Subcutaneous abdominal adipose tissue (tissue), 5 donors: Measurements from ENCODE around the gene ARHGAP27.
"Not testable (repeated sequence)": the region's sequence is repeated elsewhere in the genome, so short reads cannot be mapped to it uniquely, and the experiment has no call there.

Experiments
- H3K27ac ChIP-seq: one replicate; pipeline ENCODE4 v1.7.0; 2013; ENCODE audit warnings: low read depth, mild to moderate bottlenecking, inconsistent platforms, low read length, moderate library complexity
- H3K27me3 ChIP-seq, 5 donors: one replicate each; pipeline ENCODE4 v1.7.0; 2013; ENCODE audit warnings: low read length in 5 of 5, inconsistent platforms in 1 of 5; ENCODE audit not compliant: control insufficient read depth in 5 of 5, insufficient read depth in 4 of 5
- H3K36me3 ChIP-seq, 5 donors: one replicate each; pipeline ENCODE4 v1.7.0; 2013; ENCODE audit warnings: low read length in 5 of 5; ENCODE audit not compliant: control insufficient read depth in 5 of 5, insufficient read depth in 5 of 5
- H3K4me1 ChIP-seq, 5 donors: one replicate each; pipeline ENCODE4 v1.7.0; 2013; ENCODE audit warnings: low read length in 5 of 5, mild to moderate bottlenecking in 3 of 5, moderate library complexity in 1 of 5; ENCODE audit not compliant: control insufficient read depth in 5 of 5, insufficient read depth in 5 of 5
- H3K4me3 ChIP-seq, 5 donors: one replicate each; pipeline ENCODE4 v1.7.0; 2013; ENCODE audit warnings: low read length in 5 of 5, low read depth in 1 of 5
- H3K9ac ChIP-seq, 5 donors: one replicate each; pipeline ENCODE4 v1.7.0; 2013; ENCODE audit warnings: low read length in 5 of 5, mild to moderate bottlenecking in 4 of 5, moderate library complexity in 3 of 5
- H3K9me3 ChIP-seq, 5 donors: one replicate each; pipeline ENCODE4 v1.7.0; 2013; ENCODE audit warnings: low read length in 5 of 5; ENCODE audit not compliant: control insufficient read depth in 5 of 5
- donor health status: healthy.
- donor health status: healthy.
- donor health status: healthy.
- donor health status: healthy.
- donor health status: healthy.

The ARHGAP27 gene

GRCh38 chr17:45453731-45454130 lies 21.1 kb upstream of the ARHGAP27 start:
- not testable (repeated sequence) for H3K27me3 ChIP-seq, H3K9ac ChIP-seq, H3K9me3 ChIP-seq, H3K4me1 ChIP-seq, H3K4me3 ChIP-seq, H3K27ac ChIP-seq
- H3K36me3 ChIP-seq, result peaks cover 0 to 59% (median 19%) of the 10 kb centered on the region in 5 donors

DNA sequence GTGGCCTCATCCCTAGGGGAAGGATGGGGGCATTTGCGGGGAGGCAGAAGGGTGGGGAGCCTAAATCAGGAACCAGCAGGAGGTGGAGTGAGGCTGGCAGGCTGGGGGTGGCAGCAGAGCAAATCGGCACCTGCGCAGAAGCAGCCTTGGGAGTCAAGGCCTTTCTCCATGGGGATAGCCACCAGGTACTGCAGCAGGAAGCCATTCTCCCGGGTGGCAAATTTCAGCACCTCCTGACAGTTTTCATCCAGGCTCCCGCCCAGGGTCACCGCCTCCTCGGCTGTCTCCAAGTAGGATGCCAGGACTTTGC lies 20.5 kb upstream of the ARHGAP27 start:
- H3K4me3 ChIP-seq, H3K27me3 ChIP-seq, H3K4me1 ChIP-seq, H3K9me3 ChIP-seq, H3K27ac ChIP-seq, H3K9ac ChIP-seq: not testable (repeated sequence)
- H3K36me3 ChIP-seq, result peaks cover 0 to 60% (median 19%) of the 10 kb centered on the region in 5 donors

DNA sequence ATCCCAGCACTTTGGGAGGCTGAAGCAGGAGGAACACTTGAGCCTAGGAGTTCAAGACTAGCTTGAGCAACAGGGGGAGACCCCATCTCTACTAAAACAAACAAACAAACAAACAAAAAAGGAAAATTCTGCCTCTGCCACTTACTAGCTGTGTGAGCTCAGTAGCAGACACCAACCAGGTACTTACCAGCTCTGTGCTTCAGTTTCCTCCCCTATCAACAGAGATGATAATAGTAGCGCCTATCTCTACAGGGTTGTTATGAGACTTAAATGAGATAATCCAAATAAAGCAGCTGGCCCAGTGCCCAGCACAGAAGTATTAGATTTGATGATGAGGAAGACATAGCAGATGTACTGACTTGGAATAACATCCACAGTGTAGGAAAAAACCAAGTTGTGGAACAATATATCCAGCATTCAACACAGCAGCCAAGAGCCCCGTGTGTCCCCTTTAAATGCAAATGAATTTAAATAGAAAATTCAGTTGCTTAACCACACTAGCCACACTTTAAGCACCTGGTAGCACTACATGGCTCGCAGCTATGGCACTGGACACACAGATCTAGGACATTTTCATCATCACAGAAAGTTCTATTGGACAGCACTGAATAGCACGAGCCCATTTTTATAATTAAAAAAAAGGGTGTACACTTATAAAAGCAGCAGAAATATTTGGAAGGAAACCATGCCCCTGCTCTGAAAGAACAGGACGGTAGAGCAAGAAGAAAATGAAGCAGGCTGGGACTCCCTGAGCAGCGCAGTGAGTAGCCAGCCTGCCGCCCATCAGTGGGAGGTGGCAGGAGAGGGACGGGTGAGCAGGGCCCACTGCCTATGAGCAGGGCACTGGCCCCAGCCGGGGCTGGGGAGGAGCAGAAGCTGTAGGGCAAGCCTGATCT lies 19.9 kb upstream of the ARHGAP27 start:
- H3K9ac ChIP-seq, H3K4me1 ChIP-seq, H3K4me3 ChIP-seq, H3K27me3 ChIP-seq, H3K27ac ChIP-seq, H3K9me3 ChIP-seq: not testable (repeated sequence)
- peaks cover 0 to 58% (median 19%) of the 10 kb centered on the region in 5 donors for H3K36me3 ChIP-seq

DNA sequence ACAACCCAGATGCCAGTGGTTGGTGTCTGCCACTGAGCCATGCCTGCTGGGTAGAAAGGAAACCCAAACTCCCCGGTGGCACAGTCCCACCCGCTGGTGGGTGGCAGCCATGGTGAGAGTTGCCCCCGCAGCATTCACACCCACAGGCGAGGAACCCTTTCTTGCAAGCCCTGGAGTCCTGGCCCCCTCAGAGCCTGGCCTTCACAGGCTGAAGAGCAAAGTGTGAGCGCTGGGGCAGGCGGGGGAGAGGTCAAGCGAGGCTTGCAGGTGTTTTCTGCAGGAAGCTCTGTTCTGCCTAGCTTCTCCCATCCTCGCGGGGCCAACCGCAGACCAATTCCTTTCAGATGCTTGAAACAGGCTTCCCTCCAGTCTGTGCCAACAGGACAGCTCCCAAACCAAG lies 19.0 kb upstream of the ARHGAP27 start:
- H3K27me3 ChIP-seq, H3K9ac ChIP-seq, H3K27ac ChIP-seq, H3K9me3 ChIP-seq, H3K4me3 ChIP-seq: not testable (repeated sequence)
- peaks cover 0 to 55% (median 19%) of the 10 kb centered on the region in 5 donors for H3K36me3 ChIP-seq
- H3K4me1 ChIP-seq, result peaks cover 0 to 13% (median 11%) of the 10 kb centered on the region in 5 donors

GRCh38 chr17:45451131-45451530 lies 18.5 kb upstream of the ARHGAP27 start:
- H3K4me1 ChIP-seq, result peaks cover 0 to 16% (median 11%) of the 10 kb centered on the region in 5 donors
- no peak overlapping the region for H3K4me3 ChIP-seq
- peaks cover 0 to 50% (median 17%) of the 10 kb centered on the region in 5 donors for H3K36me3 ChIP-seq
- no peak overlapping the region for H3K27ac ChIP-seq
- no peaks in the 10 kb centered on the region for H3K27me3 ChIP-seq
- no peaks in the 10 kb centered on the region for H3K9me3 ChIP-seq
- no peak overlapping the region for H3K9ac ChIP-seq

- not testable (repeated sequence) for H3K9me3 ChIP-seq
These were observed 17.1 kb upstream of the ARHGAP27 start for GRCh38 chr17:45449708-45450329.

GRCh38 chr17:45449260-45449659 lies 16.6 kb upstream of the ARHGAP27 start:
- H3K27ac ChIP-seq, result not testable (repeated sequence)
- peaks cover 0 to 50% (median 21%) of the 10 kb centered on the region in 5 donors for H3K36me3 ChIP-seq

More at GRCh38 chr17:45449708-45450329, 17.1 kb upstream of the ARHGAP27 start:
- H3K36me3 ChIP-seq, result peaks cover 0 to 52% (median 21%) of the 10 kb centered on the region in 5 donors
- H3K4me3 ChIP-seq, H3K27me3 ChIP-seq, H3K9ac ChIP-seq, H3K27ac ChIP-seq: not testable (repeated sequence)
- H3K4me1 ChIP-seq, result peaks cover 0 to 27% (median 12%) of the 10 kb centered on the region in 5 donors

DNA sequence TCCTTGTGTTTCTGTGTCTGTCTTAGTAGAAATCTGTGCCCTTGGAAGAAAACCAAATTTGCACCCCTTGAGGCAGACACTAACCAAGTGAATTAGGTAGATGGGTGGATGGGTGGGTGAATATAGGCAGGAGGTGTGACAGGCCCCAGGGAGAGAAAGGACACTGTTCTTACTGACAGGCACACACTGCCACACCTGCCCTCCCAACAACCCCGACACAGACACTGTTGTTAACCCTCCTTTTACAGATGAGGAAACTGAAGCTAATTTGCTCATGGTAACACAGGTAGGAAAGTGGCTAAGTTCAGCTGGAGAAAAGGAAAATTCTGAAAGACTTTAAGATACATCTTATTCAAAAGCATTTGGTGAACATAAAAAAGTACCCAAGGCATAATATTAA lies 15.8 kb upstream of the ARHGAP27 start:
- not testable (repeated sequence) for H3K9me3 ChIP-seq, H3K27me3 ChIP-seq, H3K4me3 ChIP-seq, H3K27ac ChIP-seq, H3K9ac ChIP-seq
- Histone ChIP-seq H3K36me3 (peaks cover 0 to 45% (median 15%) of the 10 kb centered on the region in 5 donors), H3K4me1 (peaks cover 0 to 27% (median 12%) of the 10 kb centered on the region in 5 donors)

More at GRCh38 chr17:45449260-45449659, 16.6 kb upstream of the ARHGAP27 start:
- not testable (repeated sequence) for H3K9me3 ChIP-seq, H3K9ac ChIP-seq, H3K27me3 ChIP-seq, H3K4me3 ChIP-seq
- H3K4me1 ChIP-seq, result peaks cover 0 to 27% (median 12%) of the 10 kb centered on the region in 5 donors

GRCh38 chr17:45448066-45448465 lies 15.4 kb upstream of the ARHGAP27 start:
- H3K27me3 ChIP-seq, result not testable (repeated sequence)

GRCh38 chr17:45447650-45448049 lies 15.0 kb upstream of the ARHGAP27 start:
- Histone ChIP-seq H3K36me3 (peaks cover 0 to 39% (median 13%) of the 10 kb centered on the region in 5 donors), H3K4me1 (peaks cover 0 to 27% (median 12%) of the 10 kb centered on the region in 5 donors)
- not testable (repeated sequence) for H3K9me3 ChIP-seq, H3K4me3 ChIP-seq, H3K27ac ChIP-seq, H3K9ac ChIP-seq, H3K27me3 ChIP-seq

More at GRCh38 chr17:45448066-45448465, 15.4 kb upstream of the ARHGAP27 start:
- not testable (repeated sequence) for H3K4me3 ChIP-seq, H3K9ac ChIP-seq, H3K9me3 ChIP-seq, H3K27ac ChIP-seq
- Histone ChIP-seq H3K36me3 (peaks cover 0 to 43% (median 13%) of the 10 kb centered on the region in 5 donors), H3K4me1 (peaks cover 0 to 27% (median 12%) of the 10 kb centered on the region in 5 donors)
